Measurements from ENCODE around the gene SLC38A8. TPM values are rescaled to one million over a fixed set of nuclear protein-coding genes. Genes with fewer than 3 reads are reported as not detected.

SLC38A8 gene
- total RNA-seq, 4 donors from 2014 or later, result not detected

DNA sequence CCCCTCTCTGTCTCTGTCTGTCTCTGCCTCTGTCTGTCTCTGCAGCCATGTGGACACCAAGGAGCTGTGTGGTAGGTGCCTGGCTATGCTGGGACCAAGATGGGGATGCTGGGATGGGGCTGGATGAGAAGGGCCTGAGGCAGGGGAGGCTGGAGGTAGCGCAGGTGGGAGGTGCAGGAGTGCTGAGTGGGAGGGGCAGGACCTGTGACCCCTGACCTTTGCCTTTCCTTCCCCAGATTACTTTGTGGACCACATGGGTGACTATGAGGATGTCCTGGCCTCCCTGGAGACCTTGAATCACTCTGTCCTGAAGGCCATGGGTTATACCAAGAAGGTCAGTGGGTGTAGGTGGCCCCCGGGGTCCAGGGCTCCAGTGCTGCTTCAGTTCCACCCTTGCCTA is 61.8 kb downstream of the SLC38A8 start:
- H3K9me3 ChIP-seq, result peaks cover 0 to 23% (median 0%) of the 10 kb centered on the region in 4 donors
- no peak overlapping the region for H3K27ac ChIP-seq
- 87 to 96% methylated on average over 2 of the region's 2 CpGs for whole genome bisulfite sequencing, 2 donors
- no peaks in the 10 kb centered on the region for H3K4me1 ChIP-seq
- no peak for DNase-seq (ENCODE audit: low spot score in 2 of 2)
- H3K27me3 ChIP-seq, result no peaks in the 10 kb centered on the region
- TF ChIP-seq EP300 (IDR thresholded peaks at IDR 0.05) (no peak), POLR2A (IDR thresholded peaks at IDR 0.05) (no peak)
- TF ChIP-seq, protein P1, sequence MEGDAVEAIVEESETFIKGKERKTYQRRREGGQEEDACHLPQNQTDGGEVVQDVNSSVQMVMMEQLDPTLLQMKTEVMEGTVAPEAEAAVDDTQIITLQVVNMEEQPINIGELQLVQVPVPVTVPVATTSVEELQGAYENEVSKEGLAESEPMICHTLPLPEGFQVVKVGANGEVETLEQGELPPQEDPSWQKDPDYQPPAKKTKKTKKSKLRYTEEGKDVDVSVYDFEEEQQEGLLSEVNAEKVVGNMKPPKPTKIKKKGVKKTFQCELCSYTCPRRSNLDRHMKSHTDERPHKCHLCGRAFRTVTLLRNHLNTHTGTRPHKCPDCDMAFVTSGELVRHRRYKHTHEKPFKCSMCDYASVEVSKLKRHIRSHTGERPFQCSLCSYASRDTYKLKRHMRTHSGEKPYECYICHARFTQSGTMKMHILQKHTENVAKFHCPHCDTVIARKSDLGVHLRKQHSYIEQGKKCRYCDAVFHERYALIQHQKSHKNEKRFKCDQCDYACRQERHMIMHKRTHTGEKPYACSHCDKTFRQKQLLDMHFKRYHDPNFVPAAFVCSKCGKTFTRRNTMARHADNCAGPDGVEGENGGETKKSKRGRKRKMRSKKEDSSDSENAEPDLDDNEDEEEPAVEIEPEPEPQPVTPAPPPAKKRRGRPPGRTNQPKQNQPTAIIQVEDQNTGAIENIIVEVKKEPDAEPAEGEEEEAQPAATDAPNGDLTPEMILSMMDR (IDR thresholded peaks at IDR 0.05), result no peak
- H3K4me3 ChIP-seq, result no peak overlapping the region
- H3K36me3 ChIP-seq, result no peaks in the 10 kb centered on the region

DNA sequence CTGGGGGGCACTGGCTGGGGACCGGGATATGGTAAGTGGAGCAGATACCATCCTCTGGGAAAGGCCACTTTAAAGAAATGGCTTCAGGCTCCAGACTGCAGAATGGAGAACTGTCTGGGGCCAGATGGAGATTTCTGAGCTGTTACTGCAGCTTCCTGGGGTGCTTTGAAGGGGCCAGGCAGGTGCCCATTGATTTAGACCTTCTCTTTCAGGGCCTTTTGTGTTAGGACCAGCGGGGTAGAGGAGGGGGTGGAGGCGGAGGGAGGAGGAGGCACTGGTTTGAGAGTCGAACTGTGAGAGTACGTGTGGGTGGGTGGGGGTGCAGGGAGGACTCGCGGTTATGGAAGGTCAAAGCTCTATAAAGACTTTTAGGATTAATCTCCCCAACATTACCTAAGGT is 63.2 kb downstream of the SLC38A8 start:
- WGBS, 2 donors, result 87 to 88% methylated on average over 7 of the region's 7 CpGs
- no peak overlapping the region for H3K4me3 ChIP-seq
- H3K9me3 ChIP-seq, result peaks cover 0 to 23% (median 0%) of the 10 kb centered on the region in 4 donors
- H3K27me3 ChIP-seq, result no peaks in the 10 kb centered on the region
- TF ChIP-seq EP300 (IDR thresholded peaks at IDR 0.05) (no peak), POLR2A (IDR thresholded peaks at IDR 0.05) (no peak)
- TF ChIP-seq, protein P1 (IDR thresholded peaks at IDR 0.05), result no peak
- no peak overlapping the region for H3K27ac ChIP-seq
- H3K36me3 ChIP-seq, result no peaks in the 10 kb centered on the region
- H3K4me1 ChIP-seq, result no peaks in the 10 kb centered on the region
- DNase-seq (ENCODE audit: low spot score in 2 of 2), result no peak

DNA sequence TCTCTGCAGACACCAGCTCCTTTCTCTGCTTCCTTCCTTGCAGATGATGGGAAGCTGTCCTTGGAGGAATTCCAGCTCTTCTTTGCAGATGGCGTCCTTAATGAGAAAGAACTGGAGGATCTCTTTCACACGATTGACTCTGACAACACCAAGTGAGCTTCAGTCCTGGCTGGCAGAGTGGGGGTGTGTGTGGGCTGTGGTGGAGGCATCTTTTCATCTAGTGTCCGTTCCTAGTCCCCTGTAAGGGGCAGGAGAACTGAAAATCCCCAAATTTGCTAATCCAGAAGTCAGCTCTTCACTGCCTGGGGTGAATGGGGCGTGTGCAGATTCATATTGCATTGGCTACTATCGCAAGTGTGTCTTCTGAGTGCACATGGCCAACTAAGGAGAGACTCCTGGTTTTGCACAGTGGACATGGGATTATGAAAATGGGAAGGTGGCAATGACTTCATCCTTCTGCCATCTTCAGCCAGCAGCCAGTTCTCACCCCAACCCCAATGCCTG is 64.1 kb downstream of the SLC38A8 start:
- Histone ChIP-seq H3K27ac (no peak overlapping the region), H3K4me3 (no peak overlapping the region), H3K4me1 (no peaks in the 10 kb centered on the region), H3K36me3 (no peaks in the 10 kb centered on the region), H3K27me3 (no peaks in the 10 kb centered on the region), H3K9me3 (peaks cover 0 to 23% (median 0%) of the 10 kb centered on the region in 4 donors)
- WGBS, 2 donors, result 84 to 91% methylated on average over 5 of the region's 5 CpGs
- no peak for DNase-seq (ENCODE audit: low spot score in 2 of 2)
- TF ChIP-seq, protein P1 (IDR thresholded peaks at IDR 0.05), result no peak
- TF ChIP-seq POLR2A (IDR thresholded peaks at IDR 0.05) (no peak), EP300 (IDR thresholded peaks at IDR 0.05) (no peak)

DNA sequence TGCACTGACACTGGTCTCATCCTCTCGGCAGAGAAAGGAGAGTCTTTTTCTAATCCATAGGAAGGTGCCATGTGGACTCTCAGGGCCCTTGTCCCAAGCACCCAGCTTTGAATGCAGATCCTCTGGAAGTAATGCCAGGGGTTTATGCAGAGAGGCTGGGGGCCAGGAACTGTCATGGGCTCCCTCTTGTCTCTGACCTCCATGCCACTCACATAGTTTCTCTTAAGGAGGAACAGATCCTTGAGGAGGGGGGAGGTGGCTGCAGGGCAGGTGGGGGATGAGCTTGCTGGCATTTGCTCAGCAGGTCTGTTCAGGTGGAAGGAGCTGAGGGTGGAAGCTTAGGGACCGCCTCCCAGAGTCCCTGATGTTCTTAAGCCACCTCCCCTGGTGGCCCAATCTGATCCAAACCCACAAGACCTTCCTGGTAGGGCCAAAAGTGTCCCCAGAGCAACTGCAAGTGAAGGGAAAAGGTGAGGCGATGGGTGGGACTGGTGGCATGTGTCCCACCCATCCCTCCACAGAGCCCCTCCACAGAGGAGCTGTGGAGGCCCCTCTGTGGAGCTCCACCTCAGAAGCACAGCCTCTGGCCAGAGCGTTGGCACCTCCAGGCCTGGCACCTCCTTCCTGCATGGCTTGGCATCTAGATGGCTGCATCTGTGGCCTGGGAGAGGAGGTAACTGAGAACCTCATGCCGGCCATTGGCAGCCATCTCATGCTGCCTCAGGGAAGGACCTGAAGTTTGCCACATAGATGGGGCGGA is 65.4 kb downstream of the SLC38A8 start:
- Histone ChIP-seq H3K4me1 (no peaks in the 10 kb centered on the region), H3K36me3 (no peaks in the 10 kb centered on the region), H3K9me3 (peaks cover 0 to 21% (median 0%) of the 10 kb centered on the region in 4 donors), H3K27ac (no peak overlapping the region), H3K27me3 (no peaks in the 10 kb centered on the region), H3K4me3 (no peak overlapping the region)
- no peak for DNase-seq (ENCODE audit: low spot score in 2 of 2)
- WGBS, 2 donors, result 89 to 95% methylated on average over 6 of the region's 6 CpGs
- no peak for TF ChIP-seq POLR2A (IDR thresholded peaks at IDR 0.05)
- TF ChIP-seq EP300 (IDR thresholded peaks at IDR 0.05), result no peak
- TF ChIP-seq, protein P1 (IDR thresholded peaks at IDR 0.05), result no peak

DNA sequence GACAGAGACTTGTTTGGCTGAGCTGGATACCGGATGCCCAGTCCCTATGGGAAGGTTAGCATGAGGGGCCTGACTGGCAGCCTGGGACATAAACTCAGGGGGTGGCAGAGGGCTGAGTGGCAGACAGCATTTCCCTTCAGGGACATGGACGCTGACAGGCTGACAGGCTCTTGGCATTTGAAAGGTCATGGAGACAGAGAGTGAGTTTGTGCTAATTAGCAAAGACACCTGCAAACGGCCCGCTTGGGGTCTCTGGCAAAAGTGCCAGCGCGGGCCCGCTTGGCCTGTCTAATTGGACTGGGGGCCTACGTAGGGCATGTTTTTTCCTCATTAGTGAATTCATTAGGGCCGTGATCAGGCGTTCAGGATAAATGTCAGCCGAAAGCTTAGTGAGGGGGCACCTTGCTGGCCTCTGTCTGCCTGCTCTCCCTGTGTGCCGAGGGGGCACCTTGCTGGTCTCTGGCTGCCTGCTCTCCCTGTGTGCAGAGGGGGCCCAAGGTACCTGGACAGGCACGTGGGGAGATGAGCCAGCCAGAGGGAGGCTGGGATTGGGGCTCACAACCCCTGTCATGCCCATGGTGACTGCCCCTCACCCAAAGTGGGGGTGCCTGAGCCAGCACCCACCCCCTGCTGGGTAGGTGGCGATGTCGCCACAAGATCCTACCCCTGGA is 66.9 kb downstream of the SLC38A8 start:
- DNase-seq (ENCODE audit: low spot score in 2 of 2), result no peak
- peaks cover 0 to 19% (median 0%) of the 10 kb centered on the region in 4 donors for H3K9me3 ChIP-seq
- H3K27ac ChIP-seq, result no peak overlapping the region
- H3K4me3 ChIP-seq, result no peak overlapping the region
- no peaks in the 10 kb centered on the region for H3K36me3 ChIP-seq
- 71 to 80% methylated on average over 10 to 15 of the region's 15 CpGs for WGBS, 2 donors
- TF ChIP-seq POLR2A (IDR thresholded peaks at IDR 0.05), result no peak
- TF ChIP-seq EP300 (IDR thresholded peaks at IDR 0.05), result no peak
- TF ChIP-seq, protein P1 (IDR thresholded peaks at IDR 0.05), result no peak
- no peaks in the 10 kb centered on the region for H3K27me3 ChIP-seq
- no peaks in the 10 kb centered on the region for H3K4me1 ChIP-seq
